Fibroblast of skin of back (primary cell): Measurements from ENCODE around the gene FOXP4.

Source experiments
- DNase-seq: peaks from one replicate; pipeline ENCODE4 v3.0.0-alpha.2; 2013

Gene FOXP4

GRCh38 chr6:41522780-41523548 lies 23.2 kb upstream of the FOXP4 start:
- no peak for DNase-seq

GRCh38 chr6:41523915-41524633 lies 22.1 kb upstream of the FOXP4 start:
- DNase-seq: no peak

- no peak for DNase-seq
These were observed 21.6 kb upstream of the FOXP4 start for GRCh38 chr6:41524634-41525011.

GRCh38 chr6:41527721-41528408 lies 18.3 kb upstream of the FOXP4 start:
- peak; percentile 52 for DNase-seq

GRCh38 chr6:41528409-41528963 lies 17.7 kb upstream of the FOXP4 start:
- DNase-seq: no peak

- DNase-seq: no peak
These were observed 17.1 kb upstream of the FOXP4 start for GRCh38 chr6:41529049-41529448.

- no peak for DNase-seq
These were observed 16.2 kb upstream of the FOXP4 start for GRCh38 chr6:41529970-41530369.

- DNase-seq: no peak
These were observed 15.7 kb upstream of the FOXP4 start for GRCh38 chr6:41530476-41530875.

GRCh38 chr6:41531016-41531415 lies 15.2 kb upstream of the FOXP4 start:
- no peak for DNase-seq

GRCh38 chr6:41531591-41532582 lies 14.3 kb upstream of the FOXP4 start:
- DNase-seq: peak; percentile 74

- DNase-seq: no peak
These were observed 10.4 kb upstream of the FOXP4 start for GRCh38 chr6:41535766-41536165.

- DNase-seq: no peak
These were observed 9.1 kb upstream of the FOXP4 start for GRCh38 chr6:41536795-41537758.

- no peak for DNase-seq
These were observed 7.5 kb upstream of the FOXP4 start for GRCh38 chr6:41538556-41539182.

GRCh38 chr6:41539204-41539603 lies 7.0 kb upstream of the FOXP4 start:
- DNase-seq: no peak

GRCh38 chr6:41541364-41541763 lies 4.8 kb upstream of the FOXP4 start:
- no peak for DNase-seq

GRCh38 chr6:41543087-41543486 lies 3.1 kb upstream of the FOXP4 start:
- DNase-seq: no peak

GRCh38 chr6:41545247-41545702 lies 906 bp upstream of the FOXP4 start:
- DNase-seq: no peak

GRCh38 chr6:41546475-41546865 lies 289 bp downstream of the FOXP4 start:
- peak; percentile 62 for DNase-seq

- DNase-seq: peak; percentile 50
These were observed 951 bp downstream of the FOXP4 start for GRCh38 chr6:41546866-41547798.
